ENCODE measurements around the gene HNRNPF.
"Not testable (repeated sequence)": the region's sequence is repeated elsewhere in the genome, so short reads cannot be mapped to it uniquely, and the experiment has no call there.

Gene HNRNPF

DNA sequence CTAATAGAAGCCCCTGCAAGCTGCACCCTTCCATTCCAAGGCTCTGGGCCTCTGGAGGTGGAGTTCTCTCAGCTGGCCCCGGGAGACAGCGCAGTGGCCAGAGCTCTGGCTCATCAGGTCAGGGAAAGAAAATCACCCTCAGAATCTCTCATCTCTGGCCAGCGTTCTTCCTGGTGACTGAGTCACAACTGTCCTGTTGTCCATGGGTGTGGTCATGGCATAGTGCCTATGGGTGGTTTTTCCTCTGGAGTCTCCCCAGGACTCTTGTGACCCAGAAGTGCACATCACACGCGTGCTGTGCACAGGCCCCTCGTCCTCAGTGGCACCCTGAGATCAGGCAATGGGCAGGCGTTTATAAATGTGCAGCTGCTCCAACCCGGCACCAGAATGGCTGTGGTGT lies 64.9 kb downstream of the HNRNPF start:
- DNase-seq: no peak

- DNase-seq: no peak
These were observed 65.9 kb downstream of the HNRNPF start for GRCh38 chr10:43343126-43343525.

- no peak for DNase-seq
These were observed 66.5 kb downstream of the HNRNPF start for GRCh38 chr10:43342279-43343125.

- no peak for DNase-seq
These were observed 67.5 kb downstream of the HNRNPF start for GRCh38 chr10:43341450-43341849.

DNA sequence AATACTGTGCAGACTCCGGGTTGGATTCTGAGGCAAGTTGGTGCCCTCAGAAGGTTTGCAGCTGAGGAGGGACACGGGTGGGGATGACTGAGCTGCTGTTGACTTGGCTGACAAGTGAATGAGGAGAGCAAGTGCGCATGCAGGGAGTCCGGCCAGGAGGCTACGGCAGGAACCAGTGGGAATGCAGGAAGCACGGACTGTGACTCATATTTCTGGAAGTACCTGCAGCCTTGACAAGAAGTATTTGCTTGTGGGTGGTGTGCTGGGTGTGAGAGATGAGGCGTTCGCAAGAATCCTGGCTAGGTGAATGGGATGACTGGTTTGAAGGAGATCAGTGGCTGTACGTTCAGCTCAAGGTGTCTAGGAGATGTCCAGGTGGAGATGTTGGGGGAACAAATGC lies 68.4 kb downstream of the HNRNPF start:
- DNase-seq: no peak

DNA sequence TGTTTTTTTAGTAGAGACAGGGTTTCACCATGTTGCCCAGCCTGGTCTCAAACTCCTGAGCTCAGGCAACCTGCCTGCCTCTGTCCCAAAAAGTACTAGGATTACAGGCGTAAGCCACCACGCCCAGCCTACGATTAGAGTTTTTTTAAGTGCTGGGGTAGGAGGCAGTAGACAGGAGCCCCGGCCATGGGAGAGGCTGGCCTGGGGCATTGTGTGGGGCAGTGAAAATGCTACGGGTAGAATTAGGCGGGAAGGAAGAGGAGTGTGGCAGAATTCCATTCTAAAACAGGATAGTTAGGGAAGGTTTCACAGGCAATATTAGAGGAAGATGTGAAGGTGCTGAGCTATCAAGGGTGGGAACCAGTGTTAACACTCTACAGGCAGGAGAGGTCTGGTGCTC lies 68.9 kb downstream of the HNRNPF start:
- DNase-seq: no peak

- DNase-seq: no peak
These were observed 69.8 kb downstream of the HNRNPF start for GRCh38 chr10:43339136-43339535.

DNA sequence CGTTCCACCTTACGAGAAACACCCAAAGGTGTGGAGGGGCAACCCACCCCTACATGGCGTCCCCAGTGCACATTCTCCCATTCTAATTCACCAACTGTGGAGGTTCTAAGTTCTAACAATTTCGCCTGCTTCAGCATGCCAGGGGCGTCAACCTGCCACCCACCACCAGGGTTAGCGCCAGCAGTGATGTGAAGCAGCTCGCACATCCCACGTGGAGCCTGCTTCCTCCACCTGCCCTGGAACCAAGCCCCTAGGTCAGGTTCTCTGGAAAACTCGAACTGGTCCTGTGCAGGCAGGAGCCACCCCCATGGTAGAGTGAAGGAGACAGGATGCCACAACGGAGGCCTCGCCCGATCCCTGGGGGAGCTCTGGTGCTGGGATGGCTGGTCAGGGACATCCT lies 70.9 kb downstream of the HNRNPF start:
- DNase-seq: no peak

DNA sequence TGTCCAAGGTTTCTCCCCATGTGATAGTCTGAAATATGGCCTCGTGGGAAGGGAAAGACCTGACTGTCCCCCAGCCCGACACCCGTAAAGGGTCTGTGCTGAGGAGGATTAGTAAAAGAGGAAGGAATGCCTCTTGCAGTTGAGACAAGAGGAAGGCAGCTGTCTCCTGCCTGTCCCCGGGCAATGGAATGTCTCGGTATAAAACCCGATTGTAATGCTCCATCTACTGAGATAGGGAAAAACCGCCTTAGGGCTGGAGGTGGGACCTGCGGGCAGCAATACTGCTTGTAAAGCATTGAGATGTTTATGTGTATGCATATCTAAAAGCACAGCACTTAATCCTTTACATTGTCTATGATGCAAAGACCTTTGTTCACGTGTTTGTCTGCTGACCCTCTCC lies 71.5 kb downstream of the HNRNPF start:
- DNase-seq: not testable (repeated sequence)

GRCh38 chr10:43336641-43337318 lies 72.2 kb downstream of the HNRNPF start:
- DNase-seq: no peak

GRCh38 chr10:43336061-43336460 lies 72.9 kb downstream of the HNRNPF start:
- no peak for DNase-seq
